Astrocyte of the hippocampus (primary cell): ENCODE data around the gene SPG21.

ENCODE experiments used
- DNase-seq: peaks from one replicate; pipeline ENCODE4 v3.0.0; 2011; ENCODE audit warnings: low read depth, low spot score

The SPG21 gene

DNA sequence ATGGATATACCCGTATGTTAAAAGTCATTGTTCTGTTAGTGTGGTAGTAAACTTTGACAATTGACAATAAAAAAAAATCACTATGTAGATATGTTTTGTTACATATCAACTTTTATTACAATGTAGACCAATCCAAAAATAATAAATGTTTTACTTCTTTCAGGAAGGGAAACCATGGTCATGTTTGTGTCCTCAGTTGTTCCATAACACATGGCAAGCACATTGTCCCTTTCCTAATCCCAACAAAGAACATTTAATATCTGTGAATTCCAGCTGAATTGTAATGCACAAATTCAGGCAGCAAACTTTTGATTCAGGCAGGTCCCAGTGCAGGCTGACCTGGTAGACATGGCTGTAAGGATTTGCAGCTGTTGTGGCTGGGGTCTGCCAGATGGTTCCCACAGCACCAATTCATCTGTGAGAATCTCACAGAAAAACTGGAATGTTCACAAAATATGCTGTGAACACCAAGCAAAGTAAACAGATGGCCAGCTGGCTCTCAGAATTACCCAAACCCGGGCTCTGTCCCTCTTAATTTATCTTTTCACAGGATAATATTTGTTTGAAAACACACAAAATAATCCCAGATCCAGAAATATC lies 1.9 kb upstream of the SPG21 start:
- DNase-seq = no peak

GRCh38 chr15:64990168-64990470 lies 405 bp upstream of the SPG21 start:
- DNase-seq = no peak

- DNase-seq = no peak
These were observed 2.6 kb downstream of the SPG21 start for GRCh38 chr15:64987136-64987535.

DNA sequence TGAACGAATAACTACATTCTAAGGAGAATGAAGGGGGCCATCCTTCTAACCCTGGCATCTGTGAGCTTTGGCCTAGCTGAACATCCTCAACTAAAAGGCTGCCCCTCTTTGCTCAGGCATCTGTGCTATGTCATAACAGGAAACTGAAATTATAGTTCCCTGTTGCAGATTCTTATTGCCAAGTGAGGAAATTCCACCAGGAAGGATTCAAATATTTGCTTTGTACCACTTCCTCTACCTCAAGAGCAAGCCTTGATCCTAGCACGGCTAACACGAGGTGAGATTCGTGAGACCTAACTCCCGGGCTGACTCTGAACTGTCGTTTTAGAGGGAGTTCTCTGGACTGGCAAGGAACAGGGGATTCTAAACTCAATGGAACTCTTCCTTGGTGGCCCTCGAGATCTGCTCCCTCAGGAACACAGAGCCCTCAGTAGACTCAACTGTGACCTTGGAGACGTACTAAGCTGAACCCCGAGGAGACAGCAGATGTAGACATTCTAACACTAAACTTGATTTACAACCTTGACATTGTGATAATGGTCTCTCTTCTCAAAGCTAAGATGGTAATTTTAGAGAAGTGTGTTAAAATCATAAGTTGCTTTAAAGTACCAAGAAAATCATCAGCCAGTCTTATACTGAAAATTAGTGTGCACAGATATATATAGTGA lies 4.2 kb downstream of the SPG21 start:
- no peak for DNase-seq

GRCh38 chr15:64982472-64982871 lies 7.2 kb downstream of the SPG21 start:
- no peak for DNase-seq

GRCh38 chr15:64981812-64982431 lies 7.8 kb downstream of the SPG21 start:
- no peak for DNase-seq

DNA sequence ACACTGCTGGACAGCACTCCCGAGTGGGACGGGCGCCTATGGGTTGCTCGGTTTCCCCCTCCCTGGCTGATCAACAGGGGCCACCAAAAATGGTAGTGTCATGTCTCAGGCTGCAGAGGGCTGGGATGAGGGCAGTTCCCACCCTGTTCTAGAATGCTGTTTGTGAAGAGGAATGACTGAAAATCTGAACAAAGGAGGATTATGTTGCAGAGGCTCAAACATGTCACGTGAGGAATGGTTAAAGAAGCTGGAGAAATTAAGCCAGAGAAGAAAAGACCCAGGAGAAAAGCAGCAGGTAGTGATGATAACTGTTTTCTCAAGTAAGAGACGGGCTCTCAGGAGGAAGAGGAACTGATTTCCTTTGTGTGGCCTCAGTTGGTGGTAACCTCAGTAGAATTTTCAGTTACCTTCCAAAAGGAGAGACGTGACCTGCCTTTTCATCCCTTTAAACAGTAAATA lies 10.4 kb downstream of the SPG21 start:
- DNase-seq = no peak

GRCh38 chr15:64975390-64975789 lies 14.3 kb downstream of the SPG21 start:
- DNase-seq = no peak

- no peak for DNase-seq
These were observed 19.0 kb downstream of the SPG21 start for GRCh38 chr15:64970698-64971097.

- no peak for DNase-seq
These were observed 20.3 kb downstream of the SPG21 start for GRCh38 chr15:64969401-64969800.

- no peak for DNase-seq
These were observed 28.7 kb downstream of the SPG21 start for GRCh38 chr15:64961013-64961412.

GRCh38 chr15:64960153-64960552 lies 29.6 kb downstream of the SPG21 start:
- DNase-seq = no peak

DNA sequence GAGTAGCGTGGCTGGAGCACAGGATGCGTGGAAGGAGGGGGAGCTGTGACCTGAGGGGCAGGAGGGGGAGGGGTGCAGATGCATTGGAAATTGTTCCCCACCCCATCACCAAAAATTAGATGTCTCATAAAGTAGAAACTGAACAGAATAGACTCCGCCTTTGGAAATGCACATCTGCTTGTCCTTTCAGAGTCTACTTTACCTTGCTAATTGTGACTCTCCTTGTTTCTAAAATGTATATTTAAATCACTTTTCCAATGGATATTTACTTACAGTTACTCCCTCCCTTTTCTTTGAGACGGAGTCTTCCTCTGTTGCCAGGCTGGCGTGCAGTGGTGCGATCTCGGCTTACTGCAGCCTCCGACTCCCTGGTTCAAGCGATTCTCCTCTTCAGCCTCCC lies 30.6 kb downstream of the SPG21 start:
- no peak for DNase-seq

DNA sequence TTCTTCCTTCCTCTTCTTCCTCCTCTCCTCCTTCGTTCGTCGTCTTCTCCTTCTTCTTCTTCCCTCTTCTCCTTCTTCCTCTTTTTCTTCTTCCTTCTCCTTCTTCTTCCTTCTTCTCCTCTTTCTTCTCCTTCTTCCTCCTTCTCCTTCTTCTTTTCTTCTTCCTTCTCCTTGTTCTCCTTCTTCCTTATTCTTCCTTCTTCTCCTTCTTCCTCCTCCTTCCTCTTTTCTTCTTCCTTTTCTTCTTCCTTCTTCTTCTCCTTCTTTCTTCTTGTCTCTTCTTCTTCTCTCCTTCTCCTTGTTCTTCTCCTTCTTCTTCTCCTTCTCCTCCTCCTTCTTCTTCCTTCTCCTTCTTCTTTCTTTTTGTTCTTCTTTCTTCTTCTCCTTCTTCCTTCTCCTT lies 35.3 kb downstream of the SPG21 start:
- DNase-seq = no peak

DNA sequence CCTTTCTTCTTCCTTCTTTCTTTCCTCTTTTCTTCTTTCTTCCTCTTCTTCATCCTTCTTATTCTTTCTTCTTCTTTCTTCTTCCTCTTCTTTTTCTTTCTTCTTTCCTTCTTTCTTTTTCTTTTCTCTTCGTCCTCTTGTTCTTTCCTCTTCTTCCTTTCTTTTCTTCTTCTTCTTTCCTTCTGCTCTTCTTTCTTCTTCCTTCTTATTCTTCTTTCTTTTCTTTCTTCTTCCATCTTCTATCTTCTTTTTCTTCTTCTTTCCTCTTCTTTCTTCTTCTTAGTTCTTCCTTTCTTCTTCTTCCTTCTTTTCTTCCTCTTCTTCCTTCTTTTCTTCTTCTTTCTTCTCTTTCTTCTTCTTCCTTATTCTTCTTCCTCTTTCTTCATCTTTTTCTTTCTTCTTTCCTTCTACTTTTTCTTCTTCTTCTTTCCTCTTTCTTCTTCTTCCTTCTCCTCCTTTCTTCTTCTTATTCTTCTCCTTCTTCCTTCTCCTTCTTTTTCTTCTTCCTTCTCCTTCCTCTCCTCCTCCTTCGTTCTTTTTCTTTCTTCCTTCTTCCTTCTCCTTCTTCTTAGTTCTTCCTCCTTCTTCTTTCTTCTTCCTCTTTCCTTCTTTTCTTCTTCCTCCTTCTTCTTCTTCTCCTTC lies 37.8 kb downstream of the SPG21 start:
- no peak for DNase-seq

GRCh38 chr15:64950888-64951287 lies 38.8 kb downstream of the SPG21 start:
- no peak for DNase-seq

- no peak for DNase-seq
These were observed 40.1 kb downstream of the SPG21 start for GRCh38 chr15:64949383-64950186.

DNA sequence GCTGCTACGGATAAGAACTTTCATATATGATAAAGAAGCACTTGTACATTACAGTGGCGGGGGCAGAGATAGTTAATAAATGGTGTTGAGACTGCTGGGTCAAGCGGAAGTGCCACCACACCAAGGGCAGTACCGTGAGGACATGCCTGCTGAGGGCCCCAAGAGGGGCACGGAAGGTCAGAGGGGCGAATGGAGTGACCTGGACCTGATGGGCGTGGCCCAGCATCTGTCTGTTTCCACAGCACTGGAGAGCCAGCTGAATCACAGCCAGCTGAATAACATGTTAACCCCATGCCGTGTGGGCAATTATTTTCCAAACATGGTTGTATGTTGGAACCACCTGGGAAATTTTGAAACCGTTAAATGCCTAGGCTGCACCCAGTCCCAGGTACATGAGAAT lies 40.8 kb downstream of the SPG21 start:
- no peak for DNase-seq

- no peak for DNase-seq
These were observed 42.5 kb downstream of the SPG21 start for GRCh38 chr15:64947211-64947610.

DNA sequence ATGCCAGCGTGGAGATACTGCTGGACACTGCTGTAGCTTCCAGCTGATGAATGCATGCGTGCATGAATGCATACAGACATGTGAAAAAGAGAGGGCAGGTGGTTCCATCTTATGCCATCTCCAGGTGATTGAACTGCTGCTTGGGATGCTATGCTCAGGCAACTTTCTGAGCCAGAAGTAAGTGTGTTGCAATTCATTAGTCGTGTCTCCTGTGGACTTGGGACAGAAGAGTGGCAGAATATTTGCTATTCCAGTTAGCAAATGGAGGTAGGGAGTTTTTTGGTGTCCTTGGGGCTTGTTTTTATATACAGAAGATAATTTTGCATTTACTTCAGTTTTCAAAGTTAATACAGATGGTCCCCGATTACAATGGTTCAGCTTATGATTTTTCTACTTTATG lies 44.8 kb downstream of the SPG21 start:
- no peak for DNase-seq

- no peak for DNase-seq
These were observed 46.0 kb downstream of the SPG21 start for GRCh38 chr15:64943512-64944225.
